Measurements from ENCODE around the gene SLC38A8. TPM values are rescaled to one million over a fixed set of nuclear protein-coding genes. Genes with fewer than 3 reads are reported as not detected.

SLC38A8 gene
- total RNA-seq, 4 donors from 2014 or later, result not detected

GRCh38 chr16:84087001-84087400 lies 44.4 kb upstream of the SLC38A8 start:
- Histone ChIP-seq H3K27ac (no peak overlapping the region), H3K9me3 (no peaks in the 10 kb centered on the region), H3K36me3 (peaks cover 7 to 88% (median 31%) of the 10 kb centered on the region in 3 donors), H3K27me3 (no peaks in the 10 kb centered on the region), H3K4me3 (no peak overlapping the region), H3K4me1 (peaks cover 0 to 18% (median 3%) of the 10 kb centered on the region in 4 donors)
- no peak for TF ChIP-seq CTCF (IDR thresholded peaks at IDR 0.05)
- no peak for TF ChIP-seq POLR2A (IDR thresholded peaks at IDR 0.05)
- no peak for TF ChIP-seq EP300 (IDR thresholded peaks at IDR 0.05)
- 85 to 88% methylated on average over 12 of the region's 12 CpGs for WGBS, 2 donors
- DNase-seq (ENCODE audit: low spot score in 2 of 2), result no peak

GRCh38 chr16:84086341-84086740 lies 43.7 kb upstream of the SLC38A8 start:
- no peak for TF ChIP-seq CTCF (IDR thresholded peaks at IDR 0.05)
- no peak for TF ChIP-seq POLR2A (IDR thresholded peaks at IDR 0.05)
- Histone ChIP-seq H3K4me3 (no peak overlapping the region), H3K4me1 (peaks cover 0 to 24% (median 3%) of the 10 kb centered on the region in 4 donors), H3K36me3 (peaks cover 7 to 88% (median 26%) of the 10 kb centered on the region in 3 donors), H3K9me3 (no peaks in the 10 kb centered on the region), H3K27me3 (no peaks in the 10 kb centered on the region), H3K27ac (no peak overlapping the region)
- no peak for DNase-seq (ENCODE audit: low spot score in 2 of 2)
- WGBS, 2 donors, result 73 to 75% methylated on average over 11 of the region's 11 CpGs

GRCh38 chr16:84085773-84086172 lies 43.2 kb upstream of the SLC38A8 start:
- Histone ChIP-seq H3K27ac (no peak overlapping the region), H3K4me3 (no peak overlapping the region), H3K9me3 (no peaks in the 10 kb centered on the region), H3K4me1 (peaks cover 0 to 24% (median 3%) of the 10 kb centered on the region in 4 donors), H3K27me3 (no peaks in the 10 kb centered on the region), H3K36me3 (peaks cover 5 to 88% (median 26%) of the 10 kb centered on the region in 3 donors)
- TF ChIP-seq CTCF (IDR thresholded peaks at IDR 0.05) (no peak), POLR2A (IDR thresholded peaks at IDR 0.05) (no peak), EP300 (IDR thresholded peaks at IDR 0.05) (no peak)
- no peak for DNase-seq (ENCODE audit: low spot score in 2 of 2)
- WGBS, 2 donors, result 60 to 66% methylated on average over 6 of the region's 6 CpGs

GRCh38 chr16:84085271-84085667 lies 42.7 kb upstream of the SLC38A8 start:
- H3K36me3 ChIP-seq, result peaks cover 5 to 88% (median 28%) of the 10 kb centered on the region in 3 donors
- WGBS, 2 donors, result 87 to 89% methylated on average over 8 of the region's 8 CpGs
- TF ChIP-seq CTCF (IDR thresholded peaks at IDR 0.05), result no peak
- no peak for TF ChIP-seq EP300 (IDR thresholded peaks at IDR 0.05)
- TF ChIP-seq POLR2A (IDR thresholded peaks at IDR 0.05), result no peak
- no peak overlapping the region for H3K4me3 ChIP-seq
- DNase-seq (ENCODE audit: low spot score in 2 of 2), result no peak
- H3K9me3 ChIP-seq, result no peaks in the 10 kb centered on the region
- H3K4me1 ChIP-seq, result peaks cover 0 to 24% (median 3%) of the 10 kb centered on the region in 4 donors
- H3K27me3 ChIP-seq, result no peaks in the 10 kb centered on the region
- H3K27ac ChIP-seq, result no peak overlapping the region

- Histone ChIP-seq H3K9me3 (no peaks in the 10 kb centered on the region), H3K27me3 (no peaks in the 10 kb centered on the region), H3K27ac (no peak overlapping the region), H3K36me3 (peaks cover 5 to 88% (median 33%) of the 10 kb centered on the region in 3 donors), H3K4me1 (peaks cover 0 to 24% (median 3%) of the 10 kb centered on the region in 4 donors), H3K4me3 (no peak overlapping the region)
- peak in 1 of 2 donors; percentile 47 for DNase-seq (ENCODE audit: low spot score in 2 of 2)
- TF ChIP-seq POLR2A (IDR thresholded peaks at IDR 0.05), result no peak
- peak; percentile 45 to 54 (median 49) for TF ChIP-seq CTCF (IDR thresholded peaks at IDR 0.05)
- WGBS, 2 donors, result 57 to 60% methylated on average over 11 of the region's 11 CpGs
These were observed 42.1 kb upstream of the SLC38A8 start for GRCh38 chr16:84084570-84085270.
